Measurements from ENCODE around the gene COL8A1. TPM values are rescaled to one million over a fixed set of nuclear protein-coding genes. Genes with fewer than 3 reads are reported as not detected.

Gene COL8A1
- polyA plus RNA-seq, 3 donors = not detected

GRCh38 chr3:99825004-99825640, 186.7 kb downstream of the COL8A1 start:
- H3K79me2 ChIP-seq (ENCODE audit: insufficient read depth, low read length) = no peaks in the 10 kb centered on the region
- DNase-seq = no peak
- H3K4me1 Mint-ChIP-seq = no peaks in the 10 kb centered on the region

GRCh38 chr3:99829844-99830243, 191.4 kb downstream of the COL8A1 start:
- Histone ChIP-seq H3K27me3 (ENCODE audit: control insufficient read depth in 2 of 2, insufficient read depth in 2 of 2, low read length in 2 of 2) (no peaks in the 10 kb centered on the region), H3K4me3 (replicated peaks in 1 of 3; ENCODE audit: low read depth in 2 of 3, low read length in 3 of 3) (no peak overlapping the region), H3K4me1 (ENCODE audit: control insufficient read depth in 1 of 2, insufficient read depth in 2 of 2, low read length in 2 of 2) (no peaks in the 10 kb centered on the region), H3K9ac (ENCODE audit: insufficient read depth, low read length, poor library complexity, severe bottlenecking) (no peak overlapping the region), H4K20me1 (ENCODE audit: insufficient read depth, low read length) (no peaks in the 10 kb centered on the region), H3K79me2 (ENCODE audit: insufficient read depth, low read length) (no peaks in the 10 kb centered on the region), H3K9me3 (replicated peaks in 1 of 2; ENCODE audit: control insufficient read depth in 1 of 2, insufficient read depth in 1 of 2, low read length in 2 of 2) (no peaks in the 10 kb centered on the region), H3K27ac (ENCODE audit: low read depth in 1 of 2, low read length in 2 of 2) (no peak overlapping the region), H2AFZ (ENCODE audit: insufficient read depth, low read depth, low read length, poor library complexity, severe bottlenecking) (no peak overlapping the region), H3K36me3 (replicated peaks in 1 of 2; ENCODE audit: control insufficient read depth in 1 of 2, insufficient read depth in 2 of 2, low read length in 2 of 2) (no peaks in the 10 kb centered on the region), H3K4me2 (replicated peaks; ENCODE audit: extremely low read depth, low read length, poor library complexity, severe bottlenecking) (no peak overlapping the region)
- H3K4me3 Mint-ChIP-seq = no peak overlapping the region
- intact Hi-C loops (cut with micrococcal nuclease) = loop anchor here (10.0 kb wide), 2 partner anchors 425 to 435 kb away; partner anchors contain the start of gene TBC1D23 (in 1 of the 2)
- no peak for DNase-seq
- no peaks in the 10 kb centered on the region for H3K4me1 Mint-ChIP-seq
- WGBS (ENCODE audit: insufficient coverage) = no CpG with 5 or more reads among the region's 3 CpGs
- H3K36me3 Mint-ChIP-seq = no peaks in the 10 kb centered on the region
- no peak overlapping the region for H3K27ac Mint-ChIP-seq
- no peak for TF ChIP-seq CTCF (IDR thresholded peaks at IDR 0.05)
- no peaks in the 10 kb centered on the region for H3K27me3 Mint-ChIP-seq (ENCODE audit: low read depth in 3 of 3)
- H3K9me3 Mint-ChIP-seq = no peaks in the 10 kb centered on the region

More at GRCh38 chr3:99825004-99825640, 186.7 kb downstream of the COL8A1 start:
- no peak overlapping the region for H3K27ac ChIP-seq (ENCODE audit: low read depth in 1 of 2, low read length in 2 of 2)
- no peaks in the 10 kb centered on the region for H3K27me3 ChIP-seq (ENCODE audit: control insufficient read depth in 2 of 2, insufficient read depth in 2 of 2, low read length in 2 of 2)
- no peaks in the 10 kb centered on the region for H4K20me1 ChIP-seq (ENCODE audit: insufficient read depth, low read length)
- H3K9ac ChIP-seq (ENCODE audit: insufficient read depth, low read length, poor library complexity, severe bottlenecking) = no peak overlapping the region
- H3K36me3 ChIP-seq (replicated peaks in 1 of 2; ENCODE audit: control insufficient read depth in 1 of 2, insufficient read depth in 2 of 2, low read length in 2 of 2) = no peaks in the 10 kb centered on the region
- H3K4me3 ChIP-seq (replicated peaks in 1 of 3; ENCODE audit: low read depth in 2 of 3, low read length in 3 of 3) = no peak overlapping the region
- H2AFZ ChIP-seq (ENCODE audit: insufficient read depth, low read depth, low read length, poor library complexity, severe bottlenecking) = no peak overlapping the region
- H3K4me1 ChIP-seq (ENCODE audit: control insufficient read depth in 1 of 2, insufficient read depth in 2 of 2, low read length in 2 of 2) = no peaks in the 10 kb centered on the region
- H3K36me3 Mint-ChIP-seq = no peaks in the 10 kb centered on the region
- H3K27ac Mint-ChIP-seq = no peak overlapping the region
- H3K4me3 Mint-ChIP-seq = no peak overlapping the region
- H3K27me3 Mint-ChIP-seq (ENCODE audit: low read depth in 3 of 3) = peaks cover 0 to under 1% (median 0%) of the 10 kb centered on the region in 3 donors
- intact Hi-C loops (cut with micrococcal nuclease) = no loop called here
- WGBS (ENCODE audit: insufficient coverage) = no CpG with 5 or more reads among the region's 3 CpGs
- H3K9me3 Mint-ChIP-seq = no peaks in the 10 kb centered on the region
- no peak overlapping the region for H3K4me2 ChIP-seq (replicated peaks; ENCODE audit: extremely low read depth, low read length, poor library complexity, severe bottlenecking)
- no peaks in the 10 kb centered on the region for H3K9me3 ChIP-seq (replicated peaks in 1 of 2; ENCODE audit: control insufficient read depth in 1 of 2, insufficient read depth in 1 of 2, low read length in 2 of 2)
- TF ChIP-seq CTCF (IDR thresholded peaks at IDR 0.05) = no peak
